ENCODE results near the gene ENPP5. TPM values are rescaled to one million over a fixed set of nuclear protein-coding genes. Genes with fewer than 3 reads are reported as not detected.

ENPP5 gene
- total RNA-seq, 2 donors from 2014 or later = 9.0 to 12.9 TPM

- Mint-ChIP-seq H3K36me3 (ENCODE audit: low read depth) (no peaks in the 10 kb centered on the region), H3K27me3 (ENCODE audit: insufficient read depth) (peaks cover 26% of the 10 kb centered on the region), H3K9me3 (no peaks in the 10 kb centered on the region), H3K4me3 (no peak overlapping the region), H3K27ac (no peak overlapping the region), H3K4me1 (no peaks in the 10 kb centered on the region)
- Histone ChIP-seq H3K27me3 (ENCODE audit: control insufficient read depth, insufficient read depth, low read length, poor library complexity, severe bottlenecking) (peaks cover 41% of the 10 kb centered on the region), H3K9ac (ENCODE audit: extremely low read depth, low read length, poor library complexity, severe bottlenecking) (no peak overlapping the region), H3K9me3 (ENCODE audit: control insufficient read depth, low read length) (no peaks in the 10 kb centered on the region), H3K27ac (ENCODE audit: low read depth, low read length) (no peak overlapping the region), H3K4me1 (ENCODE audit: control insufficient read depth, insufficient read depth, low read length) (no peaks in the 10 kb centered on the region), H3K4me3 (ENCODE audit: low read length) (no peak overlapping the region), H3K36me3 (ENCODE audit: control insufficient read depth, insufficient read depth, low read length) (no peaks in the 10 kb centered on the region)
- 91 to 96% methylated on average over 4 to 5 of the region's 5 CpGs for WGBS, 2 experiments (ENCODE audit: insufficient coverage in 1 of 2, insufficient read length in 1 of 2)
- no peak for DNase-seq
- TF ChIP-seq CTCF (conservative IDR thresholded peaks at IDR 0.05) = no peak
These were observed 39.5 kb upstream of the ENPP5 start for GRCh38 chr6:46210294-46210693.

GRCh38 chr6:46208303-46208702 lies 37.5 kb upstream of the ENPP5 start:
- H3K9me3 Mint-ChIP-seq = no peaks in the 10 kb centered on the region
- H3K4me3 Mint-ChIP-seq = no peak overlapping the region
- Histone ChIP-seq H3K9me3 (ENCODE audit: control insufficient read depth, low read length) (no peaks in the 10 kb centered on the region), H3K9ac (ENCODE audit: extremely low read depth, low read length, poor library complexity, severe bottlenecking) (no peak overlapping the region), H3K36me3 (ENCODE audit: control insufficient read depth, insufficient read depth, low read length) (no peaks in the 10 kb centered on the region), H3K4me3 (ENCODE audit: low read length) (no peak overlapping the region), H3K4me1 (ENCODE audit: control insufficient read depth, insufficient read depth, low read length) (no peaks in the 10 kb centered on the region), H3K27me3 (ENCODE audit: control insufficient read depth, insufficient read depth, low read length, poor library complexity, severe bottlenecking) (peaks cover 36% of the 10 kb centered on the region), H3K27ac (ENCODE audit: low read depth, low read length) (no peak overlapping the region)
- TF ChIP-seq CTCF (conservative IDR thresholded peaks at IDR 0.05) = no peak
- H3K27me3 Mint-ChIP-seq (ENCODE audit: insufficient read depth) = peaks cover 14% of the 10 kb centered on the region
- H3K36me3 Mint-ChIP-seq (ENCODE audit: low read depth) = no peaks in the 10 kb centered on the region
- no peak for DNase-seq
- no peaks in the 10 kb centered on the region for H3K4me1 Mint-ChIP-seq
- H3K27ac Mint-ChIP-seq = no peak overlapping the region

GRCh38 chr6:46207174-46207573 lies 36.4 kb upstream of the ENPP5 start:
- Mint-ChIP-seq H3K27me3 (ENCODE audit: insufficient read depth) (peaks cover 14% of the 10 kb centered on the region), H3K4me1 (no peaks in the 10 kb centered on the region), H3K4me3 (no peak overlapping the region), H3K27ac (no peak overlapping the region), H3K9me3 (no peaks in the 10 kb centered on the region), H3K36me3 (ENCODE audit: low read depth) (no peaks in the 10 kb centered on the region)
- H3K4me3 ChIP-seq (ENCODE audit: low read length) = no peak overlapping the region
- WGBS, 2 experiments (ENCODE audit: insufficient coverage in 1 of 2, insufficient read length in 1 of 2) = 89 to 94% methylated on average over 3 of the region's 3 CpGs
- no peaks in the 10 kb centered on the region for H3K9me3 ChIP-seq (ENCODE audit: control insufficient read depth, low read length)
- H3K27ac ChIP-seq (ENCODE audit: low read depth, low read length) = no peak overlapping the region
- no peak for TF ChIP-seq CTCF (conservative IDR thresholded peaks at IDR 0.05)
- DNase-seq = no peak
- no peak overlapping the region for H3K9ac ChIP-seq (ENCODE audit: extremely low read depth, low read length, poor library complexity, severe bottlenecking)
- no peaks in the 10 kb centered on the region for H3K36me3 ChIP-seq (ENCODE audit: control insufficient read depth, insufficient read depth, low read length)
- H3K4me1 ChIP-seq (ENCODE audit: control insufficient read depth, insufficient read depth, low read length) = no peaks in the 10 kb centered on the region
- peaks cover 36% of the 10 kb centered on the region for H3K27me3 ChIP-seq (ENCODE audit: control insufficient read depth, insufficient read depth, low read length, poor library complexity, severe bottlenecking)
